ENCODE measurements around the gene MPC1L. TPM values are rescaled to one million over a fixed set of nuclear protein-coding genes. Genes with fewer than 3 reads are reported as not detected.

The MPC1L gene
- total RNA-seq, 4 donors from 2014 or later = not detected

- DNase-seq = no peak
- no peak overlapping the region for H3K27ac ChIP-seq
- no peaks in the 10 kb centered on the region for H3K4me1 ChIP-seq
- no peak overlapping the region for H3K4me3 ChIP-seq
- no peaks in the 10 kb centered on the region for H3K27me3 ChIP-seq
- intact Hi-C loops (cut with DNase I; ENCODE audit: low total_unique reads) (no loop called here), in situ Hi-C loops (cut with MboI; ENCODE audit: low pct_ligation_motif_present in 1 of 4, low pct_unique_long_range_greater_than_20kb in 1 of 4, low sequenced_read_pairs in 3 of 4) (no loop called here)
- TF ChIP-seq POLR2A (IDR thresholded peaks at IDR 0.05) (no peak), CTCF (IDR thresholded peaks at IDR 0.05) (no peak), POLR2AphosphoS5 (IDR thresholded peaks at IDR 0.05) (no peak), EP300 (IDR thresholded peaks at IDR 0.05; ENCODE audit: low read depth) (no peak)
- no peaks in the 10 kb centered on the region for H3K9me3 ChIP-seq
- no peaks in the 10 kb centered on the region for H3K36me3 ChIP-seq
- WGBS, 2 donors (ENCODE audit: low coverage in 1 of 2) = 47 to 54% methylated on average over 3 to 4 of the region's 4 CpGs
These were observed 10.7 kb upstream of the MPC1L start for GRCh38 chrX:40612511-40612910.

- WGBS, 2 donors (ENCODE audit: low coverage in 1 of 2) = 83 to 91% methylated on average over 4 to 9 of the region's 9 CpGs
- intact Hi-C loops (cut with DNase I; ENCODE audit: low total_unique reads) = no loop called here
These were observed 7.3 kb upstream of the MPC1L start for GRCh38 chrX:40615976-40616375.

DNA sequence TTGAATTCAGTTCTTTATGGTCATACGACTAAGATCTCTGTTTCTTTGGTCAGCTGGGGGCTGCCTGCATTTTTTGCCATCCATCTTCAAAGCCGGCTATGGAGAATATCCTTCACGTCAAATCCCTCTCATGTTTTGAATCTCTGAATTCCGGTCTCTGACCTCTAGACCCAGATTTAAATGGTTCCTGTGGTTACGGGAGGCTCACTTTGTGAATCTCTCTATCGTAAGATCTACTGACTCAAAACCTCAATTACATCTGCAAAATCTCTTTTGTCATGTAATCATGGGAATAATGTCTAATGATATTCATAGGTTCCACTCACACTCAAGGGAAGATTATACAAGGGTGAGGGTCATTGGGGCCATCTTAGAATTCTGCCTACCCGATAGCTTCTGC is 5.7 kb upstream of the MPC1L start:
- Histone ChIP-seq H3K9me3 (no peaks in the 10 kb centered on the region), H3K27me3 (no peaks in the 10 kb centered on the region), H3K36me3 (no peaks in the 10 kb centered on the region), H3K27ac (no peak overlapping the region), H3K4me1 (no peaks in the 10 kb centered on the region), H3K4me3 (no peak overlapping the region)
- in situ Hi-C loops (cut with MboI; ENCODE audit: low pct_ligation_motif_present in 1 of 4, low pct_unique_long_range_greater_than_20kb in 1 of 4, low sequenced_read_pairs in 3 of 4) = no loop called here
- intact Hi-C loops (cut with DNase I; ENCODE audit: low total_unique reads) = no loop called here
- no peak for DNase-seq
- TF ChIP-seq CTCF (IDR thresholded peaks at IDR 0.05) (no peak), POLR2AphosphoS5 (IDR thresholded peaks at IDR 0.05) (no peak), POLR2A (IDR thresholded peaks at IDR 0.05) (no peak), EP300 (IDR thresholded peaks at IDR 0.05; ENCODE audit: low read depth) (no peak)
- 80 to 82% methylated on average over 5 to 7 of the region's 7 CpGs for WGBS, 2 donors (ENCODE audit: low coverage in 1 of 2)

More at GRCh38 chrX:40615976-40616375, 7.3 kb upstream of the MPC1L start:
- H3K4me1 ChIP-seq = no peaks in the 10 kb centered on the region
- no peak overlapping the region for H3K4me3 ChIP-seq
- DNase-seq = no peak
- in situ Hi-C loops (cut with MboI; ENCODE audit: low pct_ligation_motif_present in 1 of 4, low pct_unique_long_range_greater_than_20kb in 1 of 4, low sequenced_read_pairs in 3 of 4) = no loop called here
- no peaks in the 10 kb centered on the region for H3K36me3 ChIP-seq
- no peak overlapping the region for H3K27ac ChIP-seq
- no peaks in the 10 kb centered on the region for H3K9me3 ChIP-seq
- no peaks in the 10 kb centered on the region for H3K27me3 ChIP-seq
- no peak for TF ChIP-seq POLR2A (IDR thresholded peaks at IDR 0.05)

DNA sequence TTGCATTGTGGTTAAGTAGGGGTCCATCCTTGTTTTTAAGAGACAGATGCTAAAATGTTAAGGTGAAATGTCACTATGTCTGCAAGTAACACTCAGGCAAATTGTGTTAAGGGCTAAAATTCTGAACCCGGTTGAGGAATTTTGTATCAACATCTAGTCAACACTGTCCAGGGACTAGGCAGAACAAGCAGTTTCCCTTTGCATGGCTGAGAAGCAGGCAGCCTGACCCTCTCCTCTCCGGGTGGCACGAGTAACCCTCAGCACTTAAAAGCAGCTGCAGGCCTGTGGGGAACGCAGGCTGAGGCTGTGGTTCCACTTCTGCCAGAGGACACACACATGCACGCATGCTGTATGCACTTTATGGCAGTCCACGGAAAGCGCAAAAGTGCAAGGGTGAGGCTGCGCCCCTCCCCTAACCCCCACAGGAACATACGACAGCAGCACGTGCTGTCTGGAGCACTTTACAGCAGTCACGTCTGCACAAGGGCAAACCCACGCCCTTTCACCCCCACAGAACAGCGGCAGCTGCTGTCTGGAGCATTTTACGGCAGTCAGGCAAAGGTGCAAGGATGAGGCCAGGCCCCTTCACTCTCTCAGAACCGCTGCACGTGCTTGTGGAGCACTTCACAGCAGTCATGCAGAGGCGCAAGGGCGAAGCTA is 619 bp upstream of the MPC1L start:
- intact Hi-C loops (cut with DNase I; ENCODE audit: low total_unique reads) = no loop called here
- WGBS, 2 donors (ENCODE audit: low coverage in 1 of 2) = 70% methylated on average over 18 of the region's 18 CpGs; no CpG with 5 or more reads in 1 of the 2 donors
- in situ Hi-C loops (cut with MboI; ENCODE audit: low pct_ligation_motif_present in 1 of 4, low pct_unique_long_range_greater_than_20kb in 1 of 4, low sequenced_read_pairs in 3 of 4) = no loop called here
- no peaks in the 10 kb centered on the region for H3K4me1 ChIP-seq
- H3K27me3 ChIP-seq = no peaks in the 10 kb centered on the region
- peak; percentile 52 for DNase-seq
- no peaks in the 10 kb centered on the region for H3K36me3 ChIP-seq
- H3K4me3 ChIP-seq = no peak overlapping the region
- peak overlapping the region in 1 of 4 donors; percentile 3 for H3K27ac ChIP-seq
- TF ChIP-seq CTCF (IDR thresholded peaks at IDR 0.05) (no peak), POLR2AphosphoS5 (IDR thresholded peaks at IDR 0.05) (peak in 1 of 3 donors; percentile 22)
- no peaks in the 10 kb centered on the region for H3K9me3 ChIP-seq

- WGBS, 2 donors (ENCODE audit: low coverage in 1 of 2) = 89 to 100% methylated on average over 1 to 32 of the region's 32 CpGs
- intact Hi-C loops (cut with DNase I; ENCODE audit: low total_unique reads) = no loop called here
These were observed 437 bp downstream of the MPC1L start for GRCh38 chrX:40623665-40624064.

More at GRCh38 chrX:40623665-40624064, 437 bp downstream of the MPC1L start:
- no peak for TF ChIP-seq POLR2A (IDR thresholded peaks at IDR 0.05)
- no peak for TF ChIP-seq EP300 (IDR thresholded peaks at IDR 0.05; ENCODE audit: low read depth)
- TF ChIP-seq POLR2AphosphoS5 (IDR thresholded peaks at IDR 0.05) = no peak
- TF ChIP-seq CTCF (IDR thresholded peaks at IDR 0.05) = no peak
- Histone ChIP-seq H3K4me1 (no peaks in the 10 kb centered on the region), H3K27me3 (no peaks in the 10 kb centered on the region), H3K4me3 (no peak overlapping the region), H3K36me3 (no peaks in the 10 kb centered on the region), H3K27ac (no peak overlapping the region), H3K9me3 (no peaks in the 10 kb centered on the region)
- in situ Hi-C loops (cut with MboI; ENCODE audit: low pct_ligation_motif_present in 1 of 4, low pct_unique_long_range_greater_than_20kb in 1 of 4, low sequenced_read_pairs in 3 of 4) = no loop called here
- no peak for DNase-seq
